Activated naive CD4-positive, alpha-beta T cell (primary cell): ENCODE measurements around the gene PEX6.
"Not testable (repeated sequence)": the region's sequence is repeated elsewhere in the genome, so short reads cannot be mapped to it uniquely, and the experiment has no call there.

Source experiments
- DNase-seq, 4 experiments: peaks; one replicate each; lab custom pipeline; 2025; lab: John Stamatoyannopoulos, UW

Gene PEX6

DNA sequence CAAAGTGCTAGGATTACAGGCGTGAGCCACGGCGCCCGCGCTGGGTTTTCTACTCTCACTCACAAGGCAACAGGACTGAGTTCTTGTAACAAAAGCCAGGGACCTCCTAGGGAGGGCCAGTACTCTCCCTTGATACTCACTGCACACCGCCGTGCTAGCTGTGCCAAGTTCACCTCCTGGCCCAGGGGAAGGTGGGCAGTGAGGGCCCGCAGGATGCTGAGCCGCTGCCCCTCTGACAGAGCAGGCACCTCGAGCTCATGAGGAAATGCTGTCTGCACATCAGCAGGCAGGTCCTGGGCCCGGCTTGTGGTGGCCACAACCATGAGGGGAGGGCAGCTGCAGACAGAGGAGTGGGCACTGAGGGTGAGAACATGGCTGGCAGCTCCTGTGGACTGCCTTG lies 11.8 kb downstream of the PEX6 start:
- DNase-seq = no peak

DNA sequence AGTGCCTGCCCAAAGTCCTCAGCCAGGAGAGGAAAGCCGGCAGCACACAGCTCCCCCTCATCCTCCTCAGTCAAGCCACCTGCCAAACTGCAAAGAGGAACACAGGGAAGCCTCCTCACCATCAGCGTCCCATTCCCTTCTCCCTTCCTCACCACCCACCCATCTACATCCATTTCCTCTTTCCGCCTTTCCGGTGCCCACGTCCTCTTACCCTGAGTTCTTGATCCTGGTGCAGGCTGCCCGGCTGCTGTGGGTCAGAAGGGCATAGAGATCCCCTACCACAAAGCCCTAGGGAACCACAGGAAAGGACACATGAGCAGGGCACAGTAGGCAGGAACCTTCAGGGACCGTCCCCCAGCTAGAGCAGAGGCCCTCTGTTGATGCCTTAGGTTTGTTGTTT lies 12.4 kb downstream of the PEX6 start:
- no peak for DNase-seq

DNA sequence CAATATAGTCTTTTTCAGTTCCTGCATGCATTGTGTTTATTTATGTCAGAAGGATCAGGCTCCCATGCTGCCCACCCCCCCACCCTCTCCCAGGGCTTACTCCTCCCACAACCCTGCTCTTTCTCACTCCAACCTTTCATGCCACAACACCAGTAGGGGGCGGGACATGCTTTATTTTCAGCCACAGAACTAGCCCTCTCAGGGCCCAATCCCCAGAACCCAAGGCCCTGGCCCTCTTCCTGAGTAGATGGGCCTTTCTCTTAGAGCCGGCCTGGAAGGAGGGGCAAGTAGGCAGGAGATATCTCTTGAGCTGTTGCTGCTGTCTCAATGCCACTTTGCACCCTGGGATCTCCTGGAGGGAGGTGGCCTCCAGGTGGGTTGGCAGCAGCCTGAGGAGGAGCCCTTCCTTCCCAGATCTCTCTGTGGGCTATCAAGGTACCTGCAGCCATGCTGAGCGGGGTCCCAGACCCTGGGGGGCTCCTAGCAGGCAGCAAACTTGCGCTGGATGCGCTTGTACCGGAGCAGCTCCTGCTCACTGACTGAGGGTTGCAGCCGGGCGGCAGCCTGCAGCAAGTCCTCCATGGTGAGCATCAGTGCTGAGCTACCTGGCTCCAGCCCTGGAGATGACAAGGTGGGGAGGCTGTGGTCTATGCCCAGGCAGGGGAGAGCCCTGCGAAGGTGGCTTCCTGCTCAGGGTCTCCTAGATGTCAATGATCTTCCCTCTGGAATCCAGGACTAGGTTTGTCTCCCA lies 15.0 kb downstream of the PEX6 start:
- peak in 1 of 4 experiments; percentile 7 for DNase-seq

DNA sequence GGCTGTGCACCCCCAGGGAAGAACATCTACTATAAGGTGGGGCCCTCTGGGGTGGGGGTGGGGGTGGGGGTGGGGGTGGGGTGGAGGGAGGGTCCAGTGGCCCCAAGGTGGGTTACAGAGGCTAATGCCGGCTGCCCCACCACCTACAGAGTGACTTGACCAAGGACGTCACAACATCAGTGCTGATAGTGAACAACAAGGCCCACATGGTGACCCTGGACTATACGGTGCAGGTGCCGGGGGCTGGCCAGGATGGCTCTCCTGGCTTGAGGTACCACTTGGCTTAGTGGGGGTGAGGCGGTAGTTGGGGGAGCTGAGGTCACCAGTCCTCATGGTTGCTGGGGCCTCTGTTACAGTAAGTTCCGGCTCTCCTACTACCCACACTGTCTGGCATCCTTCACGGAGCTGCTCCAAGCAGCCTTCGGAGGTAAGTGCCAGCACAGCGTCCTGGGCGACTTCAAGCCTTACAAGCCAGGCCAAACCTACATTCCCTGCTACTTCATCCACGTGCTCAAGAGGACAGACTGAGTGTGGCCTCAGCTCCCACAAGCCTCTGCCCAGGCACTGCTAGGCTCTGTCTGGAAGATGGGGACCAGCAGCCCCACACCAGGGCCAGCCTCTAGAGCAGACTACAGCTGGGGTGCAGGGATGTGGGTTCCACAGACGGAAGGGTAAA lies 15.7 kb downstream of the PEX6 start:
- no peak for DNase-seq

DNA sequence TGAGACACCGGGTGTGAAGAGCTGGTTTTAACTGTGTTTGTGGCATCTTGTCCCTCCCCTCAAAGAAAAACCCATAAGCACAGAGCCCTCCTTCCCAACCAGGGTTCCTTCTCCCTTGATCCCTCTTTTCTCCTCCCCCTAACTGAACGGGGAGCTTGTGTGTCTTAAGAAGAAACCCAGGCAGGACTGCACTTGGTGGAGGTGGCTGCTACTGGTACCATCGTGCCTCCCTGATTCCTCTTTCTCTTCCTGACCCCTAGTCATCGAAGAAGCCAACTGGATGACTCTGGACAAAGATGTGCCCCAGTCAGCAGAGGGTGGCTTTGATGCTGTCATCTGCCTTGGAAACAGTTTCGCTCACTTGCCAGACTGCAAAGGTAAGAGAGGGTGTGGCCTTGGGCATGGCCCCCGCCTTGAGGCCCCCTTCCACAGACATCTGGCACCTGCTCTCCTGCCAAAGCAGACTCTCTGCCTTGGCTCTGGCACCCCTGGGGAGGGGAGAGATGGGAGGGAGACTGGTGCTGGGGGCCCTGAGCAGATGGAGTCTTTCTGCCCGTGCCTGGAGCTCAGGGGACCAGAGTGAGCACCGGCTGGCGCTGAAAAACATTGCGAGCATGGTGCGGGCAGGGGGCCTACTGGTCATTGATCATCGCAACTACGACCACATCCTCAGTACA lies 16.3 kb downstream of the PEX6 start:
- no peak for DNase-seq

DNA sequence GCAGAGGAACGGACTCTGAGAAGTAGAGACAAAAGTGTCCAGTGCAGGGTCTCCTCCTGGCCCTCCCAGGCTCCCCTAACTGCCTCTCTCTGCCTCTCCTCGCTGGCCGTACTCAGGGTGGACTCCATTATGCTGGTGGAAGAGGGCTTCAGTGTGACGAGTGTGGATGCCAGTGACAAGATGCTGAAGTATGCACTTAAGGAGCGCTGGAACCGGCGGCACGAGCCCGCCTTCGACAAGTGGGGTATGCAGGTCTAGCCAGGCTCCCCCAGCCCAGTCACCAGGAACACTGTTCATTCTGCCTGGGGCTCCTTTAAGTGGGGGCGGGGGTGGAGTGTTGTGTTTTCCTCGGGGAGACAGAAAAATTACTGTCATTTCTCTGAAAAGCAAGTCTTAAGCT lies 16.9 kb downstream of the PEX6 start:
- DNase-seq = no peak

DNA sequence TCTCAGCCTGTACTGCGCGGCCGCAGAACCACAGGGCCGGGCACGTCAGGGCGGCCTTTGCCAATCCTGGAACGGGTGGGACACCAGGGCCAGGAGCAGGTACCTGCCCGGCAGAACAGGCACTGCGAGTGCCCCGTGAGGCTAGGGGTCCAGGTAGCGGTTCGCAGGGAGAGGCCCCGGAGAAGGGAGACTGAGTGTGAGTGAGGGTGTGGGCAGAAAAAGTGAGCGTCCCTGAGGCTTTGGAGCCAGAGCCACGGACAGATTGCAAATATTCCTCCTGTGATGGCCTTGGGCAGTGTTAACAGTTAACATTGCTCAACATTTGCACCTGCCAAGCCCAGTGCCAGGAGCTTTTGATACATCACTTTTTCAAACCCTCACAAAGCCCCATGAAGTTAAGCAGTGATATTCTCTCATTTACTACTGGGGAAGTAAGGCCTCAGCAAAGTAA lies 17.9 kb downstream of the PEX6 start:
- no peak for DNase-seq

DNA sequence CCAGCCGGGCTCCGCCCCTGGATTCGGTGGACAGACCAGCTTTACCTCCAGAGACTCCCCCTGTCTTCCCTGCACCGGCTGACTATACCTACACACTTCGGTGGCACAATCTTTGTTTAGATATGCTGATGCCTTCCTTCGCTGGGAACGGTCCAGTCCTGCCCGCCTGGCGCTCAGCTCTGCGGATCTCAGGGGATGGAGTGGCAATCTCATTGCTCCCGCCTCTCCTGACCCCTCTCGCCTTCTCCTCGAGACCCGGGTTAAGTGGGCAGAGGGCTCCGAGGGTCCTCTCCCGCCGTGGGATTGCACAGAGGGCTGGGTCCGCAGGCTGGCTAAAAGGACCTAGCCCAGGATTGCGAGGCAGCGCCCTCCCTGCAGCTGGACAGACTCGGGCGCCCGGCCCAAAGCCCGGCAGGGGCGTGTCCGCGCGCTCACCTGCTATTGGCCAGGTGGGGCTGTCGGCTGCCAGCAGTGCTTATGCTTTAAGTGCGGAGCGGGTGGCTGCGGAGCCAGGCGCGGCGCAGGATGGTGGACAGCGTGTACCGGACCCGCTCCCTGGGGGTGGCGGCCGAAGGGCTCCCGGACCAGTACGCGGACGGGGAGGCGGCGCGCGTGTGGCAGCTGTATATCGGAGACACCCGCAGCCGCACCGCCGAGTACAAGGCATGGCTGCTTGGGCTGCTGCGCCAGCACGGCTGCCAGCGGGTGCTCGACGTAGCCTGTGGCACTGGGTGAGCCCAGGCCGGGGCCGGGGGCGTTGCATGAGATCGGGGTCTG lies 18.6 kb downstream of the PEX6 start, which contains the start of gene GNMT:
Gene GNMT (plus strand): TSS at position 512 of the 777 bp plus-strand sequence. CDS start 14 bp downstream, at position 526.
- peak in 1 of 4 experiments; percentile 29 for DNase-seq

DNA sequence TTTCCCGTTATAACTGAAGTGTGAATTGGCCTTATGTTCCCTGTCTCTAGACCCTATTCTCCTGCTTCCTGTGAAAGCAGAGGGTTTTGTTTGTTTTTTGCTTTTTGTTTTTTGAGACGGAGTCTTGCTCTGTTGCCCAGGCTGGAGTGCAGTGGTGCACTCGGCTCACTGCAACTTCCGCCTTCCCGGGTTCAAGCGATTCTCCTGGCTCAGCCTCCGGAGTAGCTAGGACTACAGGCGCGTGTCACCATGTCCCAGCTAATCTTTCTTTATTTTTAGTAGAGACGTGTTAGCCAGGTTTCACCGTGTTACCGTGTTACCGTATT lies 19.1 kb downstream of the PEX6 start:
- no peak for DNase-seq

DNA sequence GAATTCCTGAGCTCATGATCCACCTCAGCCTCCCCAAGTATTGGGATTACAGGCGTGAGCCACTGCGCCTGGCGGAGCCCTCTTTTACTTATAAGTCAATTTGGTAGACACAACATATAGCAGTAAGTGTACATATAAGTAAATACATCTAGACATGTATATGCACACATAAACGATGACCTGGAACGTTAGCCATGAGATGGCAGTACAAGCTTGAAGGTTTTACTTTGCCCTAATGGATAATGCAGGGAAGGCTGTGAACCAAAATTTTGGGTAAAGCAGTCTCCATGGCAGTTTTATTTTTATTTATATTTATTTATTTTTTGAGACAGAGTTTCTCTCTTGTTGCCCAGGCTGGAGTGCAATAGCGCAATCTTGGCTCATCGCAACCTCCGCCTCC lies 20.9 kb downstream of the PEX6 start:
- no peak for DNase-seq

DNA sequence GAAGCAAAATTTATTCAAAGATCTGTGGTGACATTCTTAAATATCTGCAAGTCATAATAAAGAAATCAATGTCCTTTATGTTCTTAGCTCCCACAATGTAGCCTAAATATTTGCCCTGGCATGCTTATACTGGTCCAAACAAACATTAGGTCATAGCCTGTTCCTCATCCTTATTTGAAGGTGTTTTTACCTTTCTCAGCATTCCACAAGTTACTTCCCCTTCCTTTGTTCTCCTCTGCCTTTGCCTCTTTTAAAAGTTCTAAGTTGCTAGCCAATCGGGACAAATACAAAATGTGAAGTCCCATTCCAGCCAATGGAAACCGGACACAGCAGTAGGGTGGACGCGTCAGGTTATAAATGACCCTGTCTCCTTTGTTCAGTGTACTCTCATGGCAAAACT lies 24.6 kb downstream of the PEX6 start:
- not testable (repeated sequence) for DNase-seq

DNA sequence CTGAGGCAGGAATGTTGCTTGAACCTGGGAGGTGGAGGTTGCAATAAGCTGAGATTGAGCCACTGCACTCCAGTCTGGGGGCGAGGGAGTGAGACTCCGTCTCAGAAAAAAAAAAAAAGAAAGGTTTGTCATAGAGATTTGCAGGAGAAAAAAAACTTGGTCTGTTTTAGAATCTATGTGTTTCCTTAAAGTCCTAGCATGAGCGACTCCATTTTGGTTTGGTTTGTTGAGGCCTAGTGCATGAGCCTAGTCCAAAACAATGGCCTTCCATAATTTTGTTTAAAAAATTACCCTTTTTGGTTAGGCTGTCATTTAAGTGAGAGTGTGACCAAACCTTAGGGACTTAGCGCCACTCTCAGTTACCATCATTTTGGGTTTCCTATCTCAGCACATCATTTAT lies 26.6 kb downstream of the PEX6 start:
- no peak for DNase-seq

DNA sequence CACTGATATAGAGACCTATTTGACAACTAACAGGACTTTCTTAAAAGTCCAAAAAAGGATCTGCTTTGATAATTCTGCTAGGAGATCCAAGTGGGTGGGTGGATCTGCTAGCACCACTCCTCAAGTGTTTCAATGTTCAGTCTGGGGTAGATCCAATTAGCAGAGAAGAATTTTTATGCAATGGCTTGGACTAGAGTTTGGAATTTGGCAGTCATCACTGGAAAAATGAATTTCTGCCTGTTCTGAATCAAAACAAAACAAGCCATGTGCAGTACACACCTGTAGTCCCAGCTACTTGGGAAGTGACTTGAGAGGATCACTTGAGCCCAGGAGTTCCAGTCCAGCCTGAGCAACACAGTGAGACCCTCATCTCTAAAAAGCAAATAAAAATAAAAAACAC lies 31.0 kb downstream of the PEX6 start:
- DNase-seq = no peak

DNA sequence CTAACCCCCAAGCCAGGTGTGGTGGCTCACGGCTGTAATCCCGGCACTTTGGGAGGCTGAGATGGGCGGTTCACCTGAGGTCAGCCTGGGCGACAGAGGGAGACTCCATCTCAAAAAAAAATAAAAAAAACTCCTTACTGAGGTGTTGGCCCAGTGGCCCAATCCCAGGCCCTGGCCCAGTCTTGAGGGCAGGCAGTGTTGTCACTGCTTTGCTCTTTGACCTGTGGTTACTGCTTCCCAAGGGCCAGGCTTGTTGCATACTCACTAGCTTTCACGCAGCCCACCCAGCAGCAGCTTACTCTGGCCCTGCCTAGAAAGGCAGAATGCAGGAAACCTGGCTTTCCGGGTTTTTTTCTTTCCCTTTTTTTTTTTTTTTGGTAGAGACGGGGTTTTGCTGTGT lies 36.5 kb downstream of the PEX6 start:
- DNase-seq = no peak

DNA sequence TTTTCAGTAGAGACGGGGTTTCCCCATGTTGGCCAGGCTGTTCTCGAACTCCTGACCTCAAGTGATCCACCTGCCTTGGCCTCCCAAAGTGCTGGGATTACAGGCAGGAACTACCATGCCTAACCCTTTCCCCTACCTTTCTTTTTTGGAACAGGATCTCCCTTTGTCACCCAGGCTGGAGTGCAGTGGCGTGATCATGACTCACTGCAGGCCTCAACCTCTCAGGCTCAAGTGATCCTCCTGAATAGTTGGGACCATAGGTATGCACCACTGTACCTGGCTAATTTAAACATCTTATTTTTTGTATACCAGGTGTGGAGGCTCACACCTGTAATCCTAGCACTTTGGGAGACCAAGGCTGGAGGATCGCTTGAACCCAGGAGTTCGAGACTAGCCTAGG lies 37.6 kb downstream of the PEX6 start:
- DNase-seq = not testable (repeated sequence)

DNA sequence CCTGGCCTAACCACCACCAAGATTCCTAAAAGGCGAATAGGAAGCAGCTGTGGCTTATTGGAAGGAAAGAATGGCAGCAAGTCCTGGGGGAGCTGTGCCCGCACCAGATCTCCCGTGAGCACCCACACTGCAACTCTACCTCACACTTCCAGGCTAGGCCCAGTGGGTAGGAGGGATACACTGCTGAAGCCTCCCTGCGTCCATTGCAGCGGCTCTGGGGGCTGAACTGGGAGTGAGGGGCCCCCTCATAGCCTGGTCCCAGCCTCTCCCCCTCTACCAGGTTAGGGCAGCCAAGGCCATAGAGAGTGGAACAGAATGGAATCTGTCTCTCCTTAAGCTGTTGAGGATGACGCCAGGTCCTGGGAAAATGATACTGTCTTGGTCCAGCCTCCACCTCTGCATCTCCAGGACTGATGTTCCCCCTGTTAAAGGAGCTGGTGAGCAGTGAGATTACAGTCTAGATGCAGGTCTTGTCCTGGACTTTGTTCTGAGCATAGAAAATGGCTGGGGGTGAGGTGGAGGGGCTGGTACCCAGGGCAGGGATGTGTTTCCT lies 38.4 kb downstream of the PEX6 start:
- DNase-seq = no peak

DNA sequence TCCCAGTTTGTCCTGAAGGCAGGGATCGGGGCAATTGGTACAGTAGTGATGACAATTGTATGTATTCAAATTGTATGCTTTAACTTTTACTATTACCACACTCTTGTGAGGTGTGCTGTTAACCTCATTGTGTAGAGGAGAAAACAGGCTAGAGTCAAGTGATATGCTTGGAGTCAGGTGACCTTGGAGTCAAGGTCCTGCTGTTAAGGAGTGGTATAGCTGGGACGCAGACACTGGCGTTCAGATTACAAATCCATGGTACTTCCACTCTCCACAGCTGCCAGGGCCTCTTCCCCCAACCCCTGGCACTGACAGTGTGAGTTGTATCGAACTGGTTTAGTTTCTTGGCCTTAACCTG lies 39.2 kb downstream of the PEX6 start:
- DNase-seq = no peak

DNA sequence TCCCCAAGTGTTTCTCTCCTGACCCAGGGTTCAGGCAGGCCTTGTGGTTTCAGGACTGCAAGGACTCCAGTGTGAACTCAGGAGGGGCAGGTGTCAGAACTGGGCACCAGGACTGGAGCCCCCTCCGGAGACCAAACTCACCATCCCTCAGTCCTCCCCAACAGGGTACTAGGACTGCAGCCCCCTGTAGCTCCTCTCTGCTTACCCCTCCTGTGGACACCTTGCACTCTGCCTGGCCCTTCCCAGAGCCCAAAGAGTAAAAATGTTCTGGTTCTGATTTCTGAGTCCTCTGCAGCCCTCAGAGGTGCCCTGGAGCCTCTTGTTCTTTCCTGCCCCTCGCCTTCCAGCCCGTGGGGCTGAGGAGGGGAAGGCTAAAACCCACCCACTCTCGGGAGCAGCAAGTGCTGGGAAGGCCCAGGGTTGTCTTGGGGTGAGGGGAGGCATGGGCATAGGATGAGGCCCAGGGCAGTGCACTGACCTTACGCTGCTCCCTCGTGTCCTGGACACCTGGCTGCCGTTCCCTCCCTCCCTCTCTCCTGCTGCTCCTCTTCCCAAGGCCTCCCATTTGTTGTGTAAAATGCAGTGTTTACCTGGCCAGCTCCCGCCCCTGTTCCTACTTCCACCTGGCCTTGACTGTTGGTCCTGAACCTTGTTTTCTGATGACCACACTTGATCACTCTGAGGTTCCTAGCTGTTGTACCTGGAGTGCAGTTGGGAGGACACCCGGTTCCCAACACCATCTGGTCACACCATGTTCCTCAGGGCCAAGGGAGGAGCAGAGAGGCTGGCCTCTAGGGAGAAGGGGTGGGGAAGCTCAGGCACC lies 39.8 kb downstream of the PEX6 start:
- no peak for DNase-seq

DNA sequence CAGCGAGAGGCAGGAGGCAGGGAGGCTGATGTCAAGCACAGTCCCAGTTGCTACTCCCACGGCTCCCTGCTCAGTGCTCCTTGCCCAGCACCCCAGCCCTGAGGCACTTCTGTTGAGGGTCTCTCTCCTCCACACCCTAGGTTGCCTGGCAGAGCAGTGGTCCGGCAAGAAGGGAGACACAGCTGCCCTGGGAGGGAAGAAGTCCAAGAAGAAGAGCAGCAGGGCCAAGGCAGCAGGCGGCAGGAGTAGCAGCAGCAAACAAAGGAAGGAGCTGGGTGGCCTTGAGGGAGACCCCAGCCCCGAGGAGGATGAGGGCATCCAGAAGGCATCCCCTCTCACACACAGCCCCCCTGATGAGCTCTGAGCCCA lies 40.6 kb downstream of the PEX6 start:
- no peak for DNase-seq

DNA sequence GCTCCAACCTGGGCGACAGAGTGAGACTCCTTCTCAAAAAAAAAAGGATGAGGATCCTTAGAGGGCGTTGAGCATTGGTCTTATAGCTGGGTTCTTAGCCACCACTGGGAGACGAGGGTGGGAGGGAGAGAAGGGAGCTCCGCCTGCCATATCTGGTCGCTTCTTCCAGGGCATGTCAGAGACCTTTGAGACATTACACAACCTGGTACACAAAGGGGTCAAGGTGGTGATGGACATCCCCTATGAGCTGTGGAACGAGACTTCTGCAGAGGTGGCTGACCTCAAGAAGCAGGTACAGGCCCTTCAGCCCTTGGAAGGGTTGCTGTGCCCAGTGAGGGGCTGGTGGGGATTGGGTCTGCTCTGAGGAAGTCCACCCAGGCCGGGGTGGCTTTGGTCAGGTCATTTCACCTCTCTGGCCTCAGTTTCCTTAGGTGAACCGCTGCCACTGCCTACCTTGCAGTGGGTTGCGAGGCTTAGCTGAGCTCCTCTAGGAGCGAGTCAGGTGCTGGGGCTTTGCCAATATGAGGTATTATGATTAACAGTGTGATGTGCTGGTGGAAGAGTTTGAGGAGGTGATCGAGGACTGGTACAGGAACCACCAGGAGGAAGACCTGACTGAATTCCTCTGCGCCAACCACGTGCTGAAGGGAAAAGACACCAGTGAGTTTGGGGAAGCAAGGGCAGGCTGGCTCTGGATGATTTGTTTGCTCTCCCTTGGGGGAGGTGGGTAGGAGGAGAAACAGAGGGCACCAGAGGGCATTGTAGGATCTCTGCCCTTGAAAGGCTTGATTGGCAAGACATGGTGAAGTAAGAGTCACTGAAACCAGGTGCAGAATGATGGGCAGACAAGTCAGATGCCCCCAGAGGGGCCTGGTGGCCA lies 41.2 kb downstream of the PEX6 start:
- DNase-seq = no peak
